Vagina (tissue), 2 donors: ENCODE measurements around the gene BBLN. TPM values are rescaled to one million over a fixed set of nuclear protein-coding genes. Genes with fewer than 3 reads are reported as not detected.

Experiments
- DNase-seq, 2 donors: peaks; one replicate each; pipeline ENCODE4 v3.0.0-alpha.2; 2017; ENCODE audit errors: extremely low spot score in 2 of 2
- H3K27ac ChIP-seq: fragments of 200-600 bp; sonication (generic); one replicate; pipeline ENCODE4 v1.5.1; 2019
- H3K27me3 ChIP-seq: fragments of 200-600 bp; sonication (generic); one replicate; pipeline ENCODE4 v1.5.1; 2019
- H3K36me3 ChIP-seq, 2 donors: fragments of 200-600 bp; sonication (generic); one replicate each; pipeline ENCODE4 v1.5.1; 2017 to 2019
- H3K4me1 ChIP-seq: fragments of 200-600 bp; sonication (generic); one replicate; pipeline ENCODE4 v1.5.1; 2019
- H3K4me3 ChIP-seq, 2 donors: fragments of 200-600 bp; sonication (generic); 1 replicate in 1 of 2; 2 replicates in 1 of 2; pipeline ENCODE4 v1.5.1; 2016 to 2019
- H3K9me3 ChIP-seq: fragments of 200-600 bp; sonication (generic); one replicate; pipeline ENCODE4 v1.5.1; 2019
- POLR2A ChIP-seq, 2 donors: fragments of 450-650 bp; IDR thresholded peaks; one replicate each; pipeline ENCODE4 v1.6.1; 2017; ENCODE audit warnings: antibody characterized with exemption in 2 of 2, mild to moderate bottlenecking in 2 of 2, moderate library complexity in 2 of 2
- POLR2AphosphoS5 ChIP-seq, 2 donors: sonication (generic); formaldehyde crosslinking; IDR thresholded peaks; one replicate each; pipeline ENCODE4 v1.9.0; 2017; ENCODE audit warnings: antibody characterized with exemption in 2 of 2, mild to moderate bottlenecking in 2 of 2, low read depth in 1 of 2; ENCODE audit not compliant: insufficient read depth in 1 of 2
- intact Hi-C: fragments of 100-400 bp; cut with DNase I; formaldehyde crosslinking; loops from one replicate; pipeline ENCODE4 v1.15.1; 2023
- total RNA-seq: library from RNA; depleted of rRNA; stranded (reverse); fragments of >200 nt; gene quantifications from one replicate; pipeline ENCODE4 v1.2.3, GENCODE V29; 2016
- TF ChIP-seq, protein P1 (sequence below), 3 experiments: fragments of 450-650 bp in 2 of 3; fragments of 200-600 bp in 1 of 3; sonication (generic) in 1 of 3; IDR thresholded peaks; one replicate each; pipeline ENCODE4 v1.5.1; 2017 to 2019; ENCODE audit warnings: antibody characterized with exemption in 3 of 3, mild to moderate bottlenecking in 2 of 3, moderate library complexity in 2 of 3

BBLN gene
- total RNA-seq, 1 donor from 2014 or later = 134 TPM

DNA sequence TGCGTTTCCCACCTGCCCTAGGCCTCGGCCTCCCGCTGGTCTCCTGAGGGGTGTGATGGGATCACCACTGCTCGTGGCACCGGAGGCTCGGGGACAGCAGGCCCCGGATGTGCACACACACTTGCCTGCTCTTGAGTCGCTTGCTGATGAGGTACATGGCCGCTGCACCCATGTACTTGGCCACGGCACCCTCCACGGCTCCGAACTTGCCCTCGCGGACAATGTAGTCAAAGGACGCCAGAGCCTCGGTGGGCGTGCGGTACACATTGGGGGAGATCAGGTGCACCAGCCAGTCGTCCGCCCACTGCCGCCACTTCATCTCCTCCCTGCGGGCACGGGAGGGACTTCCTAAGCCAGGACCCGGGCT is 37.3 kb upstream of the BBLN start:
- Histone ChIP-seq H3K4me1 (peaks cover 29% of the 10 kb centered on the region), H3K4me3 (no peak overlapping the region), H3K36me3 (peaks cover 0 to 33% of the 10 kb centered on the region in 2 donors), H3K27ac (no peak overlapping the region), H3K9me3 (no peaks in the 10 kb centered on the region), H3K27me3 (no peaks in the 10 kb centered on the region)
- intact Hi-C loops = no loop called here
- no peak for TF ChIP-seq POLR2A (IDR thresholded peaks at IDR 0.05)
- TF ChIP-seq, protein P1, sequence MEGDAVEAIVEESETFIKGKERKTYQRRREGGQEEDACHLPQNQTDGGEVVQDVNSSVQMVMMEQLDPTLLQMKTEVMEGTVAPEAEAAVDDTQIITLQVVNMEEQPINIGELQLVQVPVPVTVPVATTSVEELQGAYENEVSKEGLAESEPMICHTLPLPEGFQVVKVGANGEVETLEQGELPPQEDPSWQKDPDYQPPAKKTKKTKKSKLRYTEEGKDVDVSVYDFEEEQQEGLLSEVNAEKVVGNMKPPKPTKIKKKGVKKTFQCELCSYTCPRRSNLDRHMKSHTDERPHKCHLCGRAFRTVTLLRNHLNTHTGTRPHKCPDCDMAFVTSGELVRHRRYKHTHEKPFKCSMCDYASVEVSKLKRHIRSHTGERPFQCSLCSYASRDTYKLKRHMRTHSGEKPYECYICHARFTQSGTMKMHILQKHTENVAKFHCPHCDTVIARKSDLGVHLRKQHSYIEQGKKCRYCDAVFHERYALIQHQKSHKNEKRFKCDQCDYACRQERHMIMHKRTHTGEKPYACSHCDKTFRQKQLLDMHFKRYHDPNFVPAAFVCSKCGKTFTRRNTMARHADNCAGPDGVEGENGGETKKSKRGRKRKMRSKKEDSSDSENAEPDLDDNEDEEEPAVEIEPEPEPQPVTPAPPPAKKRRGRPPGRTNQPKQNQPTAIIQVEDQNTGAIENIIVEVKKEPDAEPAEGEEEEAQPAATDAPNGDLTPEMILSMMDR (IDR thresholded peaks at IDR 0.05) = no peak
- no peak for TF ChIP-seq POLR2AphosphoS5 (IDR thresholded peaks at IDR 0.05; ENCODE audit: insufficient read depth in 1 of 2, low read depth in 1 of 2)
- no peak for DNase-seq

- Histone ChIP-seq H3K27ac (no peak overlapping the region), H3K9me3 (no peaks in the 10 kb centered on the region), H3K36me3 (peaks cover 0 to 33% of the 10 kb centered on the region in 2 donors), H3K27me3 (no peaks in the 10 kb centered on the region), H3K4me3 (no peak overlapping the region), H3K4me1 (peaks cover 26% of the 10 kb centered on the region)
- no peak for DNase-seq
- TF ChIP-seq, protein P1 (IDR thresholded peaks at IDR 0.05) = no peak
- TF ChIP-seq POLR2A (IDR thresholded peaks at IDR 0.05) = no peak
- no peak for TF ChIP-seq POLR2AphosphoS5 (IDR thresholded peaks at IDR 0.05; ENCODE audit: insufficient read depth in 1 of 2, low read depth in 1 of 2)
- intact Hi-C loops = no loop called here
Measured at GRCh38 chr9:128123451-128124080, 36.5 kb upstream of the BBLN start.

DNA sequence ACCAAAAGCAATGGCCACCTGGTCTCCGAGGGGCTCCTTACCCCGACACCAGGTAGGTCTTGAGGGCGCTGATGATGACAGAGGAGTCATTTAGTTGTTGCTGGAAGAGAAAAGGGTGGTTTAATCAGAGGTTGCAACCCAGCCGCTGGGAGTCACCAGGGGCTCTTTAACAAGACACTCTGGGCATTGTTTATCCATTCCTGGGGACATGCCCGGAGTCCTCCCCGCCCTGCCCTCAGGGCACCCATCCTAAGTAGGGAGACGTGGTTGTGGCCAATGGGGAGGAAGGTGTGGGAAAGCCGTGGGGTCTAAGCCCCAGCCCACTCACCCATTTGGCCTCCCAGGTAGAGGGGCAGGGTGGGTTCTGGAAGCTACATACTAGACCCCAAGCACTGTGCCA is 35.6 kb upstream of the BBLN start:
- TF ChIP-seq POLR2AphosphoS5 (IDR thresholded peaks at IDR 0.05; ENCODE audit: insufficient read depth in 1 of 2, low read depth in 1 of 2) (no peak), POLR2A (IDR thresholded peaks at IDR 0.05) (no peak)
- TF ChIP-seq, protein P1 (IDR thresholded peaks at IDR 0.05) = no peak
- DNase-seq = no peak
- intact Hi-C loops = no loop called here
- no peaks in the 10 kb centered on the region for H3K9me3 ChIP-seq
- H3K27ac ChIP-seq = no peak overlapping the region
- H3K4me3 ChIP-seq = no peak overlapping the region
- H3K36me3 ChIP-seq = peaks cover 0 to 33% of the 10 kb centered on the region in 2 donors
- peaks cover 34% of the 10 kb centered on the region for H3K4me1 ChIP-seq
- H3K27me3 ChIP-seq = no peaks in the 10 kb centered on the region

DNA sequence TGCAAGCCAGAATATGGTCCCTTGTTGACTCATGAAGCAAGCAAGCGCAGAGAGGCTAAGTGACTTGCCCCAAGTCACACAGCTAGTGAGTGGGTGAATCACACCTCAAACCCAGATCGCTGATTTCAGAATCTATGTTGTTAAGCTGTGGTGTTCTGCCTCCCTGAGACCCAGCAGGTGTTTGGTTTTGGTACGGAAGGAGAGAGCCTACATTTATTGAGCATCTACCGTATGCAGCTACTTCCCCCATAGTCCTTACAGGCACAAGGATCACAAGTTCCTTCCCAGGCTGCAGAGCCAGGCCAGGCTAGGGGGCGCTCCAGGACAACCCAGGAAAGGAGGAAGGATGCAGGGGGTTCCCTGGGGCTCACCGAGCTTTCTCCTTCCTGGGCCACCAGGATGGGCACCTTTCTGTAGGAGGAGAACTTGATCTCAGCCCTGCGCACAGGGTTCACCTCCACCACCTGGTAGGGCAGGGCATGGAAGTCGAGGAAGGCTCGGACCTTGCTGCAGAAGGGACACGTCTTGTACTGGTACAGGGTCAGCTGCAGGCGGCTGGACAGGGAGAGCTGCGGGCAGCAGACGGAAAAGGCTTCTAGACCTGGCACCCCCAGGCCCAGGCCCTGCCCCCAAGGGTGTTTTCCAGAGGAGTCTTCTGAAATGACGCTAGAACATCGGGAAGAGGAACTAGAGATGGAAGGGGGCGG is 35.0 kb upstream of the BBLN start:
- H3K36me3 ChIP-seq = peaks cover 0 to 33% of the 10 kb centered on the region in 2 donors
- no peaks in the 10 kb centered on the region for H3K27me3 ChIP-seq
- H3K9me3 ChIP-seq = no peaks in the 10 kb centered on the region
- DNase-seq = no peak
- intact Hi-C loops = no loop called here
- H3K4me1 ChIP-seq = peaks cover 36% of the 10 kb centered on the region
- H3K27ac ChIP-seq = no peak overlapping the region
- no peak overlapping the region for H3K4me3 ChIP-seq
- TF ChIP-seq POLR2AphosphoS5 (IDR thresholded peaks at IDR 0.05; ENCODE audit: insufficient read depth in 1 of 2, low read depth in 1 of 2) (no peak), POLR2A (IDR thresholded peaks at IDR 0.05) (no peak)
- TF ChIP-seq, protein P1 (IDR thresholded peaks at IDR 0.05) = no peak
